Right atrium auricular region (tissue), 2 donors: ENCODE measurements around the gene PRDM12. TPM values are rescaled to one million over a fixed set of nuclear protein-coding genes. Genes with fewer than 3 reads are reported as not detected.
A peak's percentile ranks its signal among the peaks of the same experiment; 100 is the strongest.

Experiments used
- DNase-seq: peaks from one replicate; pipeline ENCODE4 v3.0.0-alpha.2; 2019; ENCODE audit warnings: low spot score
- H3K27ac ChIP-seq, 2 donors: fragments of 200-600 bp; sonication (generic); 1 replicate in 1 of 2; 2 replicates in 1 of 2; pipeline ENCODE4 v1.5.1; 2016 to 2019
- H3K27me3 ChIP-seq, 2 donors: fragments of 200-600 bp; sonication (generic); one replicate each; pipeline versions ENCODE4 v1.5.1 to v1.6.0; 2017 to 2019
- H3K36me3 ChIP-seq: fragments of 200-600 bp; sonication (generic); one replicate; pipeline ENCODE4 v1.5.1; 2016
- H3K4me1 ChIP-seq, 2 donors: fragments of 200-600 bp; sonication (generic); one replicate each; pipeline versions ENCODE4 v1.5.1 to v1.6.0; 2017 to 2019
- H3K4me3 ChIP-seq, 2 donors: fragments of 200-600 bp; sonication (generic); 1 replicate in 1 of 2; 2 replicates in 1 of 2; pipeline ENCODE4 v1.5.1; 2017 to 2019; ENCODE audit warnings: mild to moderate bottlenecking in 1 of 2, moderate library complexity in 1 of 2
- H3K9me3 ChIP-seq, 2 donors: fragments of 200-600 bp; sonication (generic); one replicate each; pipeline ENCODE4 v1.5.1; 2019
- total RNA-seq, 2 donors: library from RNA; depleted of rRNA; stranded (reverse); fragments of >200 nt; gene quantifications; one replicate each; pipeline ENCODE4 v1.1.0, GENCODE V29; 2016
- TF ChIP-seq, protein P1 (sequence below), 2 donors: fragments of 200-600 bp; sonication (generic); IDR thresholded peaks; one replicate each; pipeline ENCODE4 v1.5.1; 2019; ENCODE audit warnings: antibody characterized with exemption in 2 of 2

The PRDM12 gene
- total RNA-seq, 2 donors from 2014 or later: not detected

DNA sequence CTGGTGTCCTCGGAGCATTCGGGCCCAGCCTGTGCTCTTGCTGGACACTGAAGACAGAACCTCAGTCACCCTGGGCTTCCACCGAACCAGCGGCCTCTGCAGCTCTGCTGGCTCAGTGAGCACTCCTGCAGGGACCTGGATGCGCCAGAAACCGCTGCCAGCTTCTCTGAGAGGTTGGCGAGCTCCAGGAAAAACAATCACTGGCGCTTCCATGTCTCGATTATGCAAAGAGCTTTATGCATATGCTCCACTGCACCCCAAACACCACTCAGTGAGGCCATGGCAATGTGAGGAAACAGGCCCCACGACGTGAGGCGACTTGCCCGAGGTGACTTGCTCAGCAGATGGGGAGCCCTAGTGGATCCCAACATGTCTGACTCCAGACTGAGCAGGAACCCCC, 11.0 kb downstream of the PRDM12 start:
- TF ChIP-seq, protein P1, sequence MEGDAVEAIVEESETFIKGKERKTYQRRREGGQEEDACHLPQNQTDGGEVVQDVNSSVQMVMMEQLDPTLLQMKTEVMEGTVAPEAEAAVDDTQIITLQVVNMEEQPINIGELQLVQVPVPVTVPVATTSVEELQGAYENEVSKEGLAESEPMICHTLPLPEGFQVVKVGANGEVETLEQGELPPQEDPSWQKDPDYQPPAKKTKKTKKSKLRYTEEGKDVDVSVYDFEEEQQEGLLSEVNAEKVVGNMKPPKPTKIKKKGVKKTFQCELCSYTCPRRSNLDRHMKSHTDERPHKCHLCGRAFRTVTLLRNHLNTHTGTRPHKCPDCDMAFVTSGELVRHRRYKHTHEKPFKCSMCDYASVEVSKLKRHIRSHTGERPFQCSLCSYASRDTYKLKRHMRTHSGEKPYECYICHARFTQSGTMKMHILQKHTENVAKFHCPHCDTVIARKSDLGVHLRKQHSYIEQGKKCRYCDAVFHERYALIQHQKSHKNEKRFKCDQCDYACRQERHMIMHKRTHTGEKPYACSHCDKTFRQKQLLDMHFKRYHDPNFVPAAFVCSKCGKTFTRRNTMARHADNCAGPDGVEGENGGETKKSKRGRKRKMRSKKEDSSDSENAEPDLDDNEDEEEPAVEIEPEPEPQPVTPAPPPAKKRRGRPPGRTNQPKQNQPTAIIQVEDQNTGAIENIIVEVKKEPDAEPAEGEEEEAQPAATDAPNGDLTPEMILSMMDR (IDR thresholded peaks at IDR 0.05): no peak
- Histone ChIP-seq H3K36me3 (no peaks in the 10 kb centered on the region), H3K27me3 (no peaks in the 10 kb centered on the region), H3K9me3 (no peaks in the 10 kb centered on the region), H3K4me3 (no peak overlapping the region), H3K27ac (no peak overlapping the region), H3K4me1 (no peaks in the 10 kb centered on the region)
- no peak for DNase-seq

DNA sequence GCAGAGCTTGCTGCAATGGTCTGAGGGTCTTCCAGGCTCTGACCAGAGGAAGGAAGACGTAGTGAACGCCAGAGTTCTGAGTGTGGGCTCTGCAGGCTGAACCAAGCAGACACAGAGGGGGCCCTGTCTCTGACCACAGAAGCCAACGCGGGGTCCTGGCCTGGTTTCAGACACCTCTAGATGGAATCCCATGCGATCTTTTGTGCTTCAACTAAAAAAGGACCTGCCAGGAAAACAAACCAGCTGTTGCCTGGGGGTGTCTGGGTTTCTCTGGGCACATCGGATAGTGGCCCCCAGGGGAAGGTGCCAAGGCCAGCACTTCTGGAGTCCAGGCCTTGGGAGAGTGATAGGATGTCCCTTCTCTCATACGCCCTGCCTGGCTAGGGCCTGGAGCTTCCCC, 12.9 kb downstream of the PRDM12 start:
- TF ChIP-seq, protein P1 (IDR thresholded peaks at IDR 0.05): no peak
- H3K4me1 ChIP-seq: peaks cover 0 to 12% of the 10 kb centered on the region in 2 donors
- DNase-seq: no peak
- H3K4me3 ChIP-seq: no peak overlapping the region
- H3K36me3 ChIP-seq: no peaks in the 10 kb centered on the region
- no peak overlapping the region for H3K27ac ChIP-seq
- no peaks in the 10 kb centered on the region for H3K27me3 ChIP-seq
- no peaks in the 10 kb centered on the region for H3K9me3 ChIP-seq

DNA sequence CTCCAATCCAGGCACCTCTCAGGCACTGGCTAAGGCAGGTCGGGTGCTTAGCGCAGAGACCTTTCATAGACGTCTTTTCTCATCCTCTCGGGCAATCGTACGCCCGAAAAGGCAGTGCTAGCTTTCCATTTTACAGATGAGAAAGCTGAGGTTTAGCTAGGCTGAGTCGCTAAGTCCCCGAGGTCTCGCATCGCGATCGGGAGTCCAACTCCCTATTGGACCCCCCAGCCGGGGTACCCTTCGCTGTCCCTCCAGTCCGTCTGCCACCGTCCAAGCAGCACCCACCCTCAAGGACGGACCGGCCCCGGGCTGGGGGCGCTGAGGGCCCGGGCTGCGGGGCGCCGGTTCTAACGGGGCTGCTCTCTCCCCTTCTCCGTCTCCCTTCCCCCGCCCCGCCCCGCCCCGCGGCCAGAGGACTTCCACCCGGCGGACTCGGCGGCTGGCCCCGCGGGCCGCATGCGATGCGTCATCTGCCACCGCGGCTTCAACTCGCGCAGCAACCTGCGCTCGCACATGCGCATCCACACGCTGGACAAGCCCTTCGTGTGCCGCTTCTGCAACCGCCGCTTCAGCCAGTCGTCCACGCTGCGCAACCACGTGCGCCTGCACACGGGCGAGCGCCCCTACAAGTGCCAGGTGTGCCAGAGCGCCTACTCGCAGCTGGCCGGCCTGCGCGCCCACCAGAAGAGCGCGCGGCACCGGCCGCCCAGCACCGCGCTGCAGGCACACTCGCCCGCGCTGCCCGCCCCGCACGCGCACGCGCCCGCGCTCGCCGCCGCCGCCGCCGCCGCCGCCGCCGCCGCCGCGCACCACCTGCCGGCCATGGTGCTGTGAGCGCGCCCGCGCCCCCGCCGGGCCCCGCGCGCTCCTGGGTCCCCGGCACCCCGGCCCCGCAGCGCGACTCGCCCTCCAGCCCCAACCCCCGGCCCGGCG, 16.7 kb downstream of the PRDM12 start:
- Histone ChIP-seq H3K4me1 (peaks cover 0 to 14% of the 10 kb centered on the region in 2 donors), H3K36me3 (no peaks in the 10 kb centered on the region), H3K4me3 (peak overlapping the region; percentile 53 to 61), H3K27me3 (no peaks in the 10 kb centered on the region), H3K9me3 (no peaks in the 10 kb centered on the region), H3K27ac (peak overlapping the region in 1 of 2 donors; percentile 70)
- peak; percentile 71 for DNase-seq
- TF ChIP-seq, protein P1 (IDR thresholded peaks at IDR 0.05): no peak

DNA sequence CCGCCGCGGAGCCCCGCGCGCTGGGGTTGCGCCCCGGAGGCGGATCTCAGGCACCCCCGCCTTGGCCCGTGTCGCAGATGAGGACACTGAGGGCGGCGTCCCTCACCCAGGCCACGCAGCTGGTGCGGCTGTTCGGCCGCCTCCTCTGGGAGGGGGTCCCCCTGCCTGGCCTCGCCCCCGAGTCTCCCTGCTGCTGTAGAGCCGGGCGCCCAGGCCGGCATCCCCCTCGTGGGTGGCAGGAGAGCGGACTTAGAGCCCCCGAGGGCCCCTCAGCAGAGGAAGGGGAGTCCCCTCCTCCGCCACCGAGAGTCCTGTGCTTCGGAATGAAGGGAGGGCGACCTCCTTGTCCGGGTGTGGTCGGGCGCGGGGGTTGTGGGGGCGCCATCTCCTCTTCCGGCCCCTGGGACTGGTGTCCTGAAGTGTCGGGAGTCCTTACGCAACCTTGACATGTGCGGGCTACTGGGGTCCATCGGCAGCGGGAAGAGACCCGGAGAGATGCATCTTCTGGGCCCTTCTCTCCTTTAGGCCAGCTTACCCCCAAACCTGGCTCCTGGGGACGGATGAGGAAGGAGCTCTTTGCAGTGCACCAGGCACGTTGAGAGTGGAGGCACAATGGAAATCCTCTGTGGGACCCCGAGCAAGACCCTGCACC, 17.5 kb downstream of the PRDM12 start:
- Histone ChIP-seq H3K36me3 (no peaks in the 10 kb centered on the region), H3K27ac (peak overlapping the region; percentile 31 to 70)
- DNase-seq: no peak

DNA sequence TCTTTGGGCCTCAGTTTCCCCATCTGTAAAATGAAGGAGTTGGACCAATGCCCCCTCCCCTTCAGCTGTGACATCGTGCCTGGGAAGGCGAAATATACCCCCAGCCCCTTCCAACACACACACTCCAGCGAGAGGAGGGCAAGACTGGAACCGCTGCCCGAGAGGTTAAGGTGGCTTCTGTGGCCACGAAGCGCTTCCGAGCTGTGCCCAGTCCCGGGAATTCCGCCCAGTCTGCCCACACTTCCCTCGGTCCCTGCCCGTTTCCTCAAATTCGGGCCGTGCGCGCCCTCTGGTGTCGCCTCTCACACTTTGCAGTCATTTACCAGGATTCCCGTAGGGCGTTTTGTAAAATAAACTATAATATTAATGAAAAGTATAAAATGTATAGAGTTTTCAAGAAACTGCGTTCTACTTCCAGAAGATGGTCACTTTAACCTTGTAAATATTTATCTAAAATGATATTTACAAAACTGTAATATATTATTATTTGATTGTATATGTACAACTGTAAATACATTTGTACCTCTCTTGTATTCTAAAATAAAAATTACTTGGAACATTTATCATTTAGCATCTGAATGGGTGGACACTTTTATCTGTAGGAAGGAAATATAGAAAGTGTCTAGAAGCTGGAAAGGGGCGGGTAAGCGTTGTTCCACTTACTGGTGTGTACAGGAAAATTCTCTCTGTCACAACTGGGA, 18.2 kb downstream of the PRDM12 start:
- Histone ChIP-seq H3K4me1 (peaks cover 0 to 14% of the 10 kb centered on the region in 2 donors), H3K27me3 (no peaks in the 10 kb centered on the region), H3K4me3 (peak overlapping the region; percentile 53 to 61), H3K9me3 (no peaks in the 10 kb centered on the region), H3K36me3 (no peaks in the 10 kb centered on the region), H3K27ac (no peak overlapping the region)
- TF ChIP-seq, protein P1 (IDR thresholded peaks at IDR 0.05): peak; percentile 59 to 85
- peak; percentile 67 for DNase-seq

More for the DNA sequence above, 17.5 kb downstream of the PRDM12 start:
- no peaks in the 10 kb centered on the region for H3K27me3 ChIP-seq
- peaks cover 0 to 14% of the 10 kb centered on the region in 2 donors for H3K4me1 ChIP-seq
- TF ChIP-seq, protein P1 (IDR thresholded peaks at IDR 0.05): no peak
- H3K4me3 ChIP-seq: peak overlapping the region; percentile 53 to 61
- no peaks in the 10 kb centered on the region for H3K9me3 ChIP-seq
